ENCODE results near the gene IL1RAPL1. TPM values are rescaled to one million over a fixed set of nuclear protein-coding genes. Genes with fewer than 3 reads are reported as not detected.

Gene IL1RAPL1
- polyA plus RNA-seq, 1 donor from 2014 or later: not detected

DNA sequence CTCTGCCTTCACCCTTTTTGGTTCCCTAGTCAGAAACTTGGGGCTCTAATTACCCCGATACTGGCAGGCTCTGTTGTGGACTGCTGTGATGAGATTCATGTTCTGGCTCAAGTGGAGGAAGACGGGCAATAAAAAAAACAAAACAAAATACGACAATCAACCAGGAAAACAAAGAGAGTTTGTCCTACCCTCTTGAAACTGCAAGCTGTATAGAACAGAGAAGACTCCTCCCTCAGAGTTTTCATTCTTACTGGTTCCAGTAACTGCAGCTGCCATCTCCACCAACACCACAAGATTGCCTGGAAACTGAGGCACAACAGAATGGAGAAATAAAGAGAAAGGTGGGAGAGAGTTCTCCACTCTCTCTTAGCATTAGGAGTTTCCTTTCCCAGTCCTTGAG lies 11.1 kb upstream of the IL1RAPL1 start:
- H3K4me3 ChIP-seq (ENCODE audit: low read length): no peak overlapping the region
- TF ChIP-seq TAF1 (IDR thresholded peaks at IDR 0.05; ENCODE audit: low read depth): no peak
- no peak for TF ChIP-seq RAD21 (conservative IDR thresholded peaks at IDR 0.05)
- no peak for TF ChIP-seq SMC3 (conservative IDR thresholded peaks at IDR 0.05; ENCODE audit: poor library complexity)
- TF ChIP-seq POLR2AphosphoS5 (IDR thresholded peaks at IDR 0.05): no peak
- TF ChIP-seq, protein P1, sequence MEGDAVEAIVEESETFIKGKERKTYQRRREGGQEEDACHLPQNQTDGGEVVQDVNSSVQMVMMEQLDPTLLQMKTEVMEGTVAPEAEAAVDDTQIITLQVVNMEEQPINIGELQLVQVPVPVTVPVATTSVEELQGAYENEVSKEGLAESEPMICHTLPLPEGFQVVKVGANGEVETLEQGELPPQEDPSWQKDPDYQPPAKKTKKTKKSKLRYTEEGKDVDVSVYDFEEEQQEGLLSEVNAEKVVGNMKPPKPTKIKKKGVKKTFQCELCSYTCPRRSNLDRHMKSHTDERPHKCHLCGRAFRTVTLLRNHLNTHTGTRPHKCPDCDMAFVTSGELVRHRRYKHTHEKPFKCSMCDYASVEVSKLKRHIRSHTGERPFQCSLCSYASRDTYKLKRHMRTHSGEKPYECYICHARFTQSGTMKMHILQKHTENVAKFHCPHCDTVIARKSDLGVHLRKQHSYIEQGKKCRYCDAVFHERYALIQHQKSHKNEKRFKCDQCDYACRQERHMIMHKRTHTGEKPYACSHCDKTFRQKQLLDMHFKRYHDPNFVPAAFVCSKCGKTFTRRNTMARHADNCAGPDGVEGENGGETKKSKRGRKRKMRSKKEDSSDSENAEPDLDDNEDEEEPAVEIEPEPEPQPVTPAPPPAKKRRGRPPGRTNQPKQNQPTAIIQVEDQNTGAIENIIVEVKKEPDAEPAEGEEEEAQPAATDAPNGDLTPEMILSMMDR (IDR thresholded peaks at IDR 0.05; ENCODE audit: poor library complexity, severe bottlenecking): no peak
- TF ChIP-seq, protein P2, sequence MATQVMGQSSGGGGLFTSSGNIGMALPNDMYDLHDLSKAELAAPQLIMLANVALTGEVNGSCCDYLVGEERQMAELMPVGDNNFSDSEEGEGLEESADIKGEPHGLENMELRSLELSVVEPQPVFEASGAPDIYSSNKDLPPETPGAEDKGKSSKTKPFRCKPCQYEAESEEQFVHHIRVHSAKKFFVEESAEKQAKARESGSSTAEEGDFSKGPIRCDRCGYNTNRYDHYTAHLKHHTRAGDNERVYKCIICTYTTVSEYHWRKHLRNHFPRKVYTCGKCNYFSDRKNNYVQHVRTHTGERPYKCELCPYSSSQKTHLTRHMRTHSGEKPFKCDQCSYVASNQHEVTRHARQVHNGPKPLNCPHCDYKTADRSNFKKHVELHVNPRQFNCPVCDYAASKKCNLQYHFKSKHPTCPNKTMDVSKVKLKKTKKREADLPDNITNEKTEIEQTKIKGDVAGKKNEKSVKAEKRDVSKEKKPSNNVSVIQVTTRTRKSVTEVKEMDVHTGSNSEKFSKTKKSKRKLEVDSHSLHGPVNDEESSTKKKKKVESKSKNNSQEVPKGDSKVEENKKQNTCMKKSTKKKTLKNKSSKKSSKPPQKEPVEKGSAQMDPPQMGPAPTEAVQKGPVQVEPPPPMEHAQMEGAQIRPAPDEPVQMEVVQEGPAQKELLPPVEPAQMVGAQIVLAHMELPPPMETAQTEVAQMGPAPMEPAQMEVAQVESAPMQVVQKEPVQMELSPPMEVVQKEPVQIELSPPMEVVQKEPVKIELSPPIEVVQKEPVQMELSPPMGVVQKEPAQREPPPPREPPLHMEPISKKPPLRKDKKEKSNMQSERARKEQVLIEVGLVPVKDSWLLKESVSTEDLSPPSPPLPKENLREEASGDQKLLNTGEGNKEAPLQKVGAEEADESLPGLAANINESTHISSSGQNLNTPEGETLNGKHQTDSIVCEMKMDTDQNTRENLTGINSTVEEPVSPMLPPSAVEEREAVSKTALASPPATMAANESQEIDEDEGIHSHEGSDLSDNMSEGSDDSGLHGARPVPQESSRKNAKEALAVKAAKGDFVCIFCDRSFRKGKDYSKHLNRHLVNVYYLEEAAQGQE (IDR thresholded peaks at IDR 0.05; ENCODE audit: borderline replicate concordance): no peak
- no peak for TF ChIP-seq MXI1 (conservative IDR thresholded peaks at IDR 0.05; ENCODE audit: poor library complexity, severe bottlenecking)
- no peak for TF ChIP-seq EP300 (conservative IDR thresholded peaks at IDR 0.05; ENCODE audit: poor library complexity, severe bottlenecking)
- TF ChIP-seq EZH2 (IDR thresholded peaks at IDR 0.05; ENCODE audit: borderline replicate concordance, insufficient read depth, low read length, poor library complexity, severe bottlenecking): no peak

DNA sequence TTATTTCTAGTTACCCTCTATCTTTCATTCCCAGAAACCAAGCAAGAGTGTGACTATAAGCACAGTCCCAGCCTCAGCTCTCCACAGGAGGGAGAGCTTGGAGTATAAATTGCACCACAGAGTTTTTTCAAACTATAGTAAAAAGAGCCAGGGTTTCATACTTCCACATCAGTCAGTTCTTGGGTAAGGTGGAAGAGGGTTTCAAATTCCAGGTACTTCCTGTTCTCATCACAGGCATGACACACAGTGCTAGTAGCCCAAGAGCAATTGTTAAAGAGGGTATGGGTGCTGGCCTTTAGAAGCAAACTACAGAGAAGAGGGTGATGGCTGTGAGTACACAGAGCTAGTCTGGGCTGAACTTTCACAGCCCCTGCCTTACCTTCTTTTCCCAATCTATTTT lies 5.7 kb upstream of the IL1RAPL1 start:
- Histone ChIP-seq H3K9ac (ENCODE audit: low read length) (no peak overlapping the region), H3K79me2 (replicated peaks; ENCODE audit: insufficient read depth, low read length) (no peaks in the 10 kb centered on the region), H3K9me2 (ENCODE audit: insufficient read depth, low read length) (no peaks in the 10 kb centered on the region), H3K4me3 (ENCODE audit: low read length) (no peak overlapping the region), H3K36me3 (ENCODE audit: insufficient read depth, low read length) (no peaks in the 10 kb centered on the region), H3F3A (ENCODE audit: insufficient read depth, low read length, poor library complexity, severe bottlenecking) (no peaks in the 10 kb centered on the region), H3K27ac (ENCODE audit: low read length) (no peak overlapping the region), H2AFZ (ENCODE audit: low read depth, low read length) (no peak overlapping the region), H3K4me2 (ENCODE audit: low read length) (no peak overlapping the region), H4K20me1 (ENCODE audit: insufficient read depth) (no peaks in the 10 kb centered on the region), H3K27me3 (ENCODE audit: insufficient read depth, low read depth, low read length) (no peaks in the 10 kb centered on the region), H3K9me3 (ENCODE audit: low read length) (no peaks in the 10 kb centered on the region)
- TF ChIP-seq RAD21 (conservative IDR thresholded peaks at IDR 0.05) (no peak), EZH2 (IDR thresholded peaks at IDR 0.05; ENCODE audit: borderline replicate concordance, insufficient read depth, low read length, poor library complexity, severe bottlenecking) (no peak), MXI1 (conservative IDR thresholded peaks at IDR 0.05; ENCODE audit: poor library complexity, severe bottlenecking) (no peak), EP300 (conservative IDR thresholded peaks at IDR 0.05; ENCODE audit: poor library complexity, severe bottlenecking) (no peak), POLR2AphosphoS5 (IDR thresholded peaks at IDR 0.05) (no peak), TAF1 (IDR thresholded peaks at IDR 0.05; ENCODE audit: low read depth) (no peak), SMC3 (conservative IDR thresholded peaks at IDR 0.05; ENCODE audit: poor library complexity) (no peak)
- TF ChIP-seq, protein P1 (IDR thresholded peaks at IDR 0.05; ENCODE audit: poor library complexity, severe bottlenecking): no peak
- TF ChIP-seq, protein P2 (IDR thresholded peaks at IDR 0.05; ENCODE audit: borderline replicate concordance): no peak

More for the DNA sequence above, 11.1 kb upstream of the IL1RAPL1 start:
- no peak overlapping the region for H3K27ac ChIP-seq (ENCODE audit: low read length)
- no peaks in the 10 kb centered on the region for H3K79me2 ChIP-seq (replicated peaks; ENCODE audit: insufficient read depth, low read length)
- H3K9me3 ChIP-seq (ENCODE audit: low read length): no peaks in the 10 kb centered on the region
- H2AFZ ChIP-seq (ENCODE audit: low read depth, low read length): no peak overlapping the region
- H3K4me2 ChIP-seq (ENCODE audit: low read length): no peak overlapping the region
- H3F3A ChIP-seq (ENCODE audit: insufficient read depth, low read length, poor library complexity, severe bottlenecking): no peaks in the 10 kb centered on the region
- no peak overlapping the region for H3K9ac ChIP-seq (ENCODE audit: low read length)
- H3K36me3 ChIP-seq (ENCODE audit: insufficient read depth, low read length): no peaks in the 10 kb centered on the region
- no peaks in the 10 kb centered on the region for H3K9me2 ChIP-seq (ENCODE audit: insufficient read depth, low read length)
- H3K27me3 ChIP-seq (ENCODE audit: insufficient read depth, low read depth, low read length): no peaks in the 10 kb centered on the region
- H4K20me1 ChIP-seq (ENCODE audit: insufficient read depth): no peaks in the 10 kb centered on the region
